SK-MEL-5 (cell line): Measurements from ENCODE around the gene AARSD1. TPM values are rescaled to one million over a fixed set of nuclear protein-coding genes. Genes with fewer than 3 reads are reported as not detected.
"Not testable (repeated sequence)": the region's sequence is repeated elsewhere in the genome, so short reads cannot be mapped to it uniquely, and the experiment has no call there.

Experiments used
- DNase-seq: peaks from one replicate; pipeline ENCODE4 v3.0.0-alpha.2; 2016; ENCODE audit warnings: low read depth, low spot score
- in situ Hi-C: cut with HindIII; loops from 2 replicates; pipeline ENCODE4 v1.10.0; 2016; ENCODE audit warnings: low sequenced_read_pairs, high pct_unique_total_duplicates, low pct_unique_long_range_greater_than_20kb
- total RNA-seq: library from RNA; depleted of rRNA; stranded (reverse); fragments of >200 nt; shearing (Covaris generic); gene quantifications from 2 replicates; pipeline ENCODE4 v1.2.3, GENCODE V29; 2014

AARSD1 gene
- total RNA-seq, 1 experiment from 2014 or later = 24.3 TPM

DNA sequence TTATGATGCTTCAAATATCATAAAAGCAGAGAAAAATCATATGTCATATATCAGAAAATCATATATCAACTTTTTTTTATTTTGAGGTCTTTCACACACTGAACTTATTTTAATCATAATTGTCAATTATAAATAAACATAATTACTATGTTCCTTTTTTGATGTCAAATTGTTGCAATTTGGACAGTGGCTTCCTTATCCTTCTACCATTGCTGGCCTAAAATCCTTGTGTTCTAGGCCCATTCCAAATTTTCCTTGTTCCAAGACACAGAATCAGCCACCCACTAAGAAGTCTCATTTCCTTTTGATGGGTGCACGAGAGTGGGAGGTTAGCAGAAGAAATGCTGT, 34.8 kb downstream of the AARSD1 start:
- no peak for DNase-seq
- in situ Hi-C loops = no loop called here

DNA sequence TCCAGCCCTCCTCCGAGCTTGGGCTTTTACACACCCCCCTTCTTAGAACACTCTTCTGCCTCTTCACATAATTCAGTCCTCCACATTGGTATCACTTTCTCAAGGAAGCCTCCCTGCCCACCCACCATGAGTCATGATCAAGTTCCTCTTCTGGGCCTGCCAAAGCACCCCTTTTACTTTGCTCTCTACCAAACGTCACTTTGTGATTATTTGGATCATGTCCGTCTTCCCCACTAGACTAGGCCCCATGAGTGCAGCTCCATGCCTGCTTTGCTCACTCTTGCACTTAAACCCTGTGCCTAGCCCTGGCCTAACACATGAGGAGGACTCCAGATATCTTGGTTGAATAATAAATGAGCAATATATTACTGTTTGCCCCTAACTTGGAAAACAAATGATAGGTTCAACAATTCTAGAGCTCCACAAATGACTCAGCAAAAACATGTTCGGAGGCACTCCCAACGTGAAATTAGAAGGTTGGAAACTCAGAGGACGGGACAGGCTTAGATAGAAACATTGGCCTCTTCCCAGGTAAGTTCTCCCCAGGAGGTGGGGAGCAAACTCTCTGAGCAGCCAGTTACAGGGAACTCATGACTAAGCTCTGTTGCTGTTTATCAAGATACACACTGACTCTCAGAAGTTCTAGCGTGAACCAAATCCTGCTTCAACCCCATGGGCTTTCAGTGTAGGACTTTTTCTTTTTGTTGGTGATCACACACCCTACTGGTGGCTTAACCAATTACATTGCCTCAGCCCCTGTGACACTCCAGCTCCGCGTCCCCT, 35.3 kb downstream of the AARSD1 start:
- in situ Hi-C loops = no loop called here

DNA sequence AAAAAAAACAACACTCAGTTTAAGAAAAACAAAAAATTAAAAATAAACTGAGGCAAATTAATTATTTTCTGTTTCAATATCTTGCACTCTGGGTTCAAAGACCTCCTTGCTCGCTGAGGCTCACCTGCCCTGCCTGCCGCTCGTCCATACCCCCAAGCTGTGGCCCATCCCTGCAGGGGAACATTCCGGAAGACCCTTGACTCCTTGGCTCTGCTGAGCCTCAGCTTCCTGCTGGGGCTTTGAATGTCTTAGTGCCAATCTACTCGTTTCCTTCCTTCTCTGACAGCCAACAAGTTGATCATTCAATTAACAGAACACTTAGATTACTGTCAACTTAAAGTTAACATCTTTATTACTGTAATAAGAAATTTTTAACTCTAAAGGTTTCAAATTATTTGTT, 39.4 kb downstream of the AARSD1 start:
- in situ Hi-C loops = no loop called here
- DNase-seq = no peak

More for the DNA sequence above, 35.3 kb downstream of the AARSD1 start:
- DNase-seq = peak; percentile 84

DNA sequence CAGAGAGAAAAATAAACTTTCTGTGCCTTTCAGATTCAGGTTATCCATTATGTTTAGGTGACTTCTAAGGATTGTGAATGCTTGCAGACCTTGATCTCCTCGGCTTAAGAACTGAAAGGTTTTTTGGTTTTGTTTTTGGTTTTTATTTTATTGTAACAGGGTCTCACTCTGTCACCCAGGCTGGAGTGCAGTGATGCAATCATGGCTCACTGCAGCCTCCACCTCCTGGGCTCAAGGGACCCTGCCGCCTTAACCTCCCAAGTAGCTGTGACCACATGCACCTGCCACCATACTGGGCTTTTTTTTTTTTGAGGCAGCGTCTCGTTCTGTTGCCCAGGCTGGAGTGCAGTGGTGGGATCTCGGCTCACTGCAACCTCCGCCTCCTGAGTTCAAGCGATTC, 40.8 kb downstream of the AARSD1 start:
- in situ Hi-C loops, DNase-seq: not testable (repeated sequence)

DNA sequence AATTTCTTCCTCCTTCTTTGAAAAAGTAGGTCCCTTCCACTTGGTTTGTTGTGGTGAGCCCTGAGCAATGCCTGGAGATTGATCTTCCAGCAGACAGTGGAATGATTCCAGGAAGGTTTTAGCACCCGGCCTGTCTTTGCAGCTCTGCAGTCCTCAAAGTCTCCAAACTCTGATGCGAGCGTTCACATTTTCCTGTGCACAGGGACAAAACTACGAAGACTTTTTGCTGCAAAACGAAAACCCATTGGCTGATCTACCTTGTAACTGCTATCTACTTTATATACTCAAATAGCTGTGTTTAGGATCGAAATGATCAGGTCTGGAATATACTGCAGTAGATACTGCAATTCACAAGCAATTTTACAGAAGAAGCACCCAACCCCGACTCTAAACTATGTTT, 42.0 kb downstream of the AARSD1 start:
- in situ Hi-C loops = no loop called here

DNA sequence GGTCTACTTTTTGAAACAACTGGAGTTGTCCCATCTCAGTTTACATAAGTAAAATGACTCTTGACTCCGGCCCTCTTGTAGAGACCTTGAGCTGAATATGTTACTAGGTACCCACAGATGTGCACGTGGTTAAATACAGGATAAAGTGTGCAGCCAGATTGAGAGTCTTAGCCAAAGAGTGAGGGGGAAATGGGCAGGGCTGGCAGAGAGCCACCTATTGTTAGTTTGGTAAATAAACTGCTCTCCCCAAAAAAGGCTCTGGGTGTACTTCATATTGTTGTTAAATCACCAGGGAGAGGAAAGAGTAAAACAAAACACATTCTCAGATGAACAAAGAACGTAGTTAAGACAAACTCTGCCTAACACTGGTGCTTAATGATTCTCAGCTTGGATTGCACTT, 43.3 kb downstream of the AARSD1 start:
- no peak for DNase-seq
- in situ Hi-C loops = no loop called here

More for the DNA sequence above, 42.0 kb downstream of the AARSD1 start:
- DNase-seq = no peak

DNA sequence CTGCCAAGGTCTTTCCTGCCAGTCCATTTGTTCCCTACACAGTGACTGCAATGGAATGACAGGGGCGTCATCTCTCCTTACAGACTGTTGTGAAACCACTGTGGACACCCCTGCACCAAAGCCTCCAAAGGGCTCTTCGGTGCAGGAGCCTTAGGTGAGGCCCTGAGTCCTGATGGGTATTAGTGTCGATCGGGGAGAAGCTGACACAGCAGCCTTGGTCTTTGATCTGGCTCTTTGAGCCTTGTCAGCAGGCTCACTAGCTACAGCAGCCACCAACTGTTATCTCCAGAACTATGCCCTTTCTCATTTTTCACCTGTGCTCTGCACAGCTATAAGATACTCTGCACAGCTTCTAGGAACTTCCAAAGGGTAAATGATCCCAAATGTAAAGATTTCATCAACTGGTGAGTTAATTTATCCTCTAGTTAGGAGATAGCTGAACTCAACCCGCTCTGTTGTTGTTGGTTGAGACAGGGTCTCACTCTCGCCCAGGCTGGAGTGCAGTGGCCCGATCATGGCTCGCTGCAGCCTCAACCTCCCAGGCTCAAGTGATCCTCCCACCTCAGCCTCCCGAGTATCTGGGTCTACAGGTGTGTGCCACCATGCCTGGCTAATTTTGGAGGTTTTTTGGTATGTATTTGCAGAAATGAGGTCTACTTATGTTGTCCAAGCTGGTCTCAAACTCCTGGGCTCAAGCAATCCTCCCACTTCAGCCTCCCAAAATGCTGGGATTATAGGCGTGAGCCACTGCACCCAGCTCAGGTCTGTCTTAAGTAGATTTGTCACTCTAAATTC, 44.0 kb downstream of the AARSD1 start:
- in situ Hi-C loops = no loop called here
- DNase-seq = no peak

DNA sequence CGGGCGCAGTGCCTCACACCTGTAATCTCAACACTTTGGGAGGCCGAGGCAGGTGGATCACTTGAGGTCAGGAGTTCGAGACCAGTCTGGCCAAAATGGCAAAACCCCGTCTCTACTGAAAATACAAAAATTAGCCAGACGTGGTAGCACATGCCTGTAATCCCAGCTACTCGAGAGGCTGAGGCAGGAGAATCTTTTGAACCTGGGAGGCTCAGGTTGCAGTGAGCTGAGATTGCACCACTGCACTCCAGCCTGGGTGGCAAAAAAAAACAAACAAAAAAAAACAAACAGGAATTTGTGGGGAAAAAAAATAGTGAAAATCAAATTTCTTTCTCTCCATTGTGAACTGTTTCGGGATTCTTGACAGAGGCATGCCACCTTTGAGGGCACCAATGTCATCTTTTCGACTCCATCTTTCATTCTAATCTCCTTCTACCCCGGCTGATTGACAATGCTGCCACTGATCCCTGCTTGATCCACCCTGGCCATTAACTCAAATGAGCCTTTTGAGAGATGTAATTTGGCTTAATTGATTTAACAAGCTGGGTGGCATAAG, 44.7 kb downstream of the AARSD1 start:
- in situ Hi-C loops, DNase-seq: not testable (repeated sequence)

DNA sequence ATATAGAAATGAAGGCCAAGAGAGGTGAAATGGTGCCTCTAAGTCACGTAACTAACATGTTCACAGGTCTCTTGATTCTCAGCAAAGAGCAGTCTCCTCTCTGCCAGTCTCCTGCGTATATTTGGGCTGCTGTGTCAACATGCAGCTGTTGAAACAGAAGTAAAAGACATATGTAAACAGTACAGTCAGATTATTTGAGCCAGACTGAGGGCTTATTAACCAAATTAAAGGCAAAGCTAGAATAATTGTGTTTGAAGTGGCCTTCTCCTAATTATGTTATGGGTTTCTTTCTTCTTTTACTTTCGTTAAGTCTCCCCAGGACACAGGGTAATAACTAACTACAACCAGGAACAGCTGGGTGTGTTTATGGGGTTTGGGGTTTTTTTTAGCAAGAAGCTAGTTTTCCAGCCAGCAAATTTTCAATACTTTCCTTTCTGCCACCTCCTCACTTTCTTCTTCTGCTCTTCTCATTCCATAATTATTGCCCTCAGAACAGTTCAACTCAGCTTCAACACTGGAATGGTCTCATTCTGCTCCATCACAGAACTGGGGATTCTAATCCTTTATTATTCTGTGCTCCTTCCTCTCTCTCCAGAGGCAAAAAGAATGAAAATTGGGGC, 45.2 kb downstream of the AARSD1 start:
- in situ Hi-C loops = no loop called here
- DNase-seq = no peak

DNA sequence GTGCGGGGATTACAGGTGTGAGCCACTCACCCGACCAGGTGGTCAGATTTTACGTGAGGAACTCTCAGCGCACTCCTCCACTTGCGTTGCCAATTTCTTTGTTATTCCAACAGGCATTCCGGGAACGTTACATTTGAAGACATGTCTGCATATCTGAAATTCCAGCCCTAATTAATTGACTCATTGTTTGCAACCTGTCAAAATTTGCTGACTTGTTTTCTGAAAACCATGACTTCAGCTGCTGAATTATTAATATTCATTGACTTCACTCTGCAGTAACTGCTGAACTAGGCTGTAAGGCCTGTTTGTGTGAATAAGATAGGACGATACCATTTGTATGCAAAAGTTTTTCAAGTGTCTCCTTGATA, 47.0 kb downstream of the AARSD1 start:
- DNase-seq = no peak
- in situ Hi-C loops = no loop called here

DNA sequence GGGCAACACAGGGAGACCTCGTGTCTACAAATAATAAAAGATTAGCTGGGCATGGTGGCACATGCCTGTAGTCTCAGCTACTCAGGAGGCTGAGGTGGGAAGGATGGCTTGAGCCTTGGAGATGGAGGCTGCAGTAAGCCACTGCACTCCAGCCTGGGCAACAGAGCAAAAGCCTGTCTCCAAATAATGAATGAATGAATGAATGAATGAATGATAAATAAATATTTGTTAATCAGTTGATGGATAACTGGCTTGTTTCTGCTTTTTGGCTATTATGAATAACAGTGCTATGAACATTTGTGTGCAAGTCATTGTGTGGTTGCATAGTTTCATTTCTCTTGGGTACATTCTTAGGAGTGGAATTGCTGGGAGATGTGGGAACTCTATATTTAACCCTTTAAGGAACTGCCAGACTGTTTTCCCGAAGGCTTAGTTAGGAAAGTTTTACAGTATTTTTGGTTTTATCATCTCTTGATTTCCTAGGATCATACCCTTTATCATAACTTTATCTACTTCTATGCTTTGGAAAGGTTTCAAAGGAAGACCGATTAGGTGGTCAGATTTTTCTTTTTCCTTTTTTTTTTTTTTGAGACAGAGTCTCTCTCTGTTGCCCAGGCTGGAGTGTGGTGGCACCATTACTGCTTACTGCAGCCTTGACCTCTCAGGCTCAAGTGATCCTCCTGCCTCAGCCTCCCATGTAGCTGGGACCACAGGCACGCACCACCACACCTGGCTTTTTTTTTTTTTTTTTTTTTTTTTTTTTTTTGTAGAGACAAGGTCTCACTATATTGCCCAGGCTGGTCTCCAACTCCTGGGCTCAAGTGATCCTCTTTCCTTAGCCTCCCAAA, 47.6 kb downstream of the AARSD1 start:
- in situ Hi-C loops, DNase-seq: not testable (repeated sequence)

DNA sequence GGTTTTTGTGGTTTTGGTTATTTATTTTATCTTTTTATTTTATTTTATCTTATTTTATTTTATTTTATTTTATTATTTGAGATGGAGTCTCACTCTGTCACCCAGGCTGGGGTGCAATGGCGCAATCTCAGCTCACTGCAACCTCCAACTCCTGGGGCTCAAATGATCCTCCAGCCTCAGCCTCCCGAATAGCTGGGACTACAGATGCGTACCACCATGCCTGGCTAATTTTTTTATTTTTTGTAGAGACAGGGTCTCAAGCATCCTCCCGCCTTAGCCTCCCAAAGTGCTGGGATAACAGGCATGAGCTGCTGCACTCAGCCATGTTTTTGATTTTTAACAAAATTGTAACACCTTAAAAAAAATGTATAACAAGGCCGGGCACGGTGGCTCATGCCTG, 49.0 kb downstream of the AARSD1 start:
- in situ Hi-C loops, DNase-seq: not testable (repeated sequence)

DNA sequence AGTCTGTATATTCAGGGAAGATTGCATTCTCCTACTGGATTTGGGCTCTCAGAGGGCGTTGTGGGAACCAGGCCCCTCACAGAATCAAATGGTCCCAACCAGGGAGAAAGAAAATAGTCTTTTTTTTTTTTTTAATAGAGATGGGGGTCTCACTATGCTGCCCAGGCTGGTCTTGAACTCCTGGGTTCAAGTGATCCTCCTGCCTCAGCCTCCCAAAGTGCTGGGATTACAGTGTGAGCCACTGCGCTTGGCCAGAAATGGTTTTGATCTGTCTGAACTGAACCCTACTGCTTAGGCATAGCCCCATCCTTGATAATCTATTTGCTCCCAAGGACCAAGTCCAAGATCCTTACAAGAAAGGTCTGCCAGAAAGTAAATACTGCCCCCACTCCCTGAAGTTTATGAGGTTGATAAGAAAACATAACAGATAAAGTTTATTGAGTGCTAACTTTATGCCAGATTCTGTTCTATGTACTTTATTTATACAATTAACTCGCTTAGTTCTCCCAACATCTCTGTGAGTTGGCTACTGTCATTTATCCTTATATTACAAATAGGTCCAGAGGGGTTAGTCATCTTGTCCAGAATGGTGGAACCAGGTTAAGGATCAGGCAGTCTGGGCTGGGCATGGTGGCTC, 50.2 kb downstream of the AARSD1 start:
- DNase-seq = no peak
- in situ Hi-C loops = no loop called here

DNA sequence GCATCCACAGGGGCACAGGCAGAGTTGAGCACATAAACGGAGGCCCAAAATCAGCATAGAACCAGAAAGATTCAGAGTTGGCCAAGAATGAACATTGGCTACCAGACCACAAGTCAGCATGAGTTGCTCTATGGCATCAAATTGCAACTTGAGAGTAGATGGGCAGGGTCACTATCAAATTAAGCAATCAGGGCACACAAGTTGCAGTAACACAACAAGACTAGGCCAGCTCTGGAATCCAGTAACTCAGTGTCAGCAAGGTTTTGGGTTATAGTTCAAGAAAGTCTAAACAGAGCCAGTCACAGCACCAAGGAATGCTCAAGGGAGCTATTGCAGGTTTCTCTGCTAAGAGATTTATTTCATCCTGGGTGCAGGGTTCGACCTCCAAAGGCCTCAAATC, 50.7 kb downstream of the AARSD1 start:
- DNase-seq = no peak
- in situ Hi-C loops = no loop called here

DNA sequence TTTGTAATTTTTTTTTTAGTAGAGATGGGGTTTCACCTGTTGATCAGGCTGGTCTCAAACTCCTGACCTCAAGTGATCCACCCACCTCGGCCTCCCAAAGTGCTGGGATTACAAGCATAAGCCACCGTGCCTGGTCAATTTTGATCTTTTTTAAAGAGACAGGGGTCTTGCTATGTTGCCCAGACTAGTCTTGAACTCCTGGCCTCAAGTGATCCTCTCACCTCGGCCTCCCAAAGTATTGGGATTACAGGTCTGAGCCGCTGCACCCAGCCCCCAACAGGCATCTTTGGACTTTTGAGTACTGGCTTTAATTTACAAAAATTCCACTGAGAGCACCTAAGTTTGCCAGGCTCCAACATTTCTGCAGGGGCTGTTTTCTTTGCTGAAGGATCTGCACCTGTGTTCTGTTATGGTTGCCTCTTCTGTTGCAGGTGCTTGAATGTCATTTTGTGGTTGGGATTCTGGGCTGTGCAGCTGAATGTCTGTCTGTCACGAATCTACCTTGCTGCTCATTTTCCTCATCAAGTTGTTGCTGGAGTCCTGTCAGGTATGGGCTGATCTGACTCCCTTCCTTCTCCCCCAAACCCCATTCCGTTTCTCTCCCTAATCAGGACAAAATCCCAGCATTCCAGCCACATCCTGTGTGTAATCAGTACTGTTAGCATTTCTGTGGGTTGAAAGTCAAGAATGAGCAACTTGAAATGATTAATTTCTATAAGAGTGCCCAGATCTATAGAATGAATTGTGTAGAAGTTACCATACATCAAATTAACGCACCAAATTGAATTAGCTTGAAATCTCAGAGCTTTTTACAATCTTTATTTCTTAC, 55.2 kb downstream of the AARSD1 start:
- in situ Hi-C loops = no loop called here
- DNase-seq = no peak

DNA sequence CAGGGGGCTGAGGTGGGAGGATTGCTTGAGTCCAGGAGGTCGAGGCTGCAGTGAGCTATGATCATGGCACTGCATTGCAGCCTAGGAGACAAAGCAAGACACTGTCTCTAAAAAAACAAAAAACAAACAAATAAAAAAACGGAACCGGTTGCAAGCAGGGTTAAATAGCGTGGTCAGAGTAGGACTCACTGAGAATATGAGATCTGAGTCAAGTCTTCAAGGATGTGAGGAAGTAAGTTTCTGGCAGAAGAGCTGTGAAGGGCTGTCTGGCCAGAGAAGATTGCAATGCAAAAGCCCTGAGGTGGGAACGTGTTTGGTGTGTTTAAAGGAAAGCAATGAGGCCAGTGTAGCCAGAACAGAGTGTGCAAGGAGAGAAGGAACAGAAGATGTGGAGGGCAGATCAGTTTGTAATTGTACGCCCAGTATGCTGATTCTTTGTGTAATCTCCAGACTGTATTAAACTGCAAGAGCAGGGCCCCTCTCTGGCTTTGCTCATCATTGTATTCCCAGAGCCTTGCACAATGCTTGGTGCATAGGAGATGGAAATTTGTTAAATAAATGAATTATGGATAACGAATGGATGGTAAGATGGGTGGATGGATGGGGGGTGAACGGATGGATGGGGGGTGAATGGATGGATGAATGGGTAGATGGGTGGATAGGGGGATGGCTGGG, 57.3 kb downstream of the AARSD1 start:
- no peak for DNase-seq
- in situ Hi-C loops = no loop called here
